Activated CD4-positive, alpha-beta T cell treated with anti-CD3 and anti-CD28 coated beads, Interleukin-2, Interleukin-6, amounts not matched to agents 100 ng/mL and 50 ng/mL, durations not matched to agents 16 hours and 8 hours (primary cell): Measurements from ENCODE around the gene PITRM1.

ENCODE experiments used
- DNase-seq: peaks from one replicate; pipeline ENCODE4 v3.0.0-alpha.2; 2020

PITRM1 gene

GRCh38 chr10:3137958-3138726 lies 34.4 kb downstream of the PITRM1 start:
- DNase-seq = no peak

- DNase-seq = no peak
Observed at GRCh38 chr10:3136763-3137611, 35.6 kb downstream of the PITRM1 start.

- no peak for DNase-seq
Observed at GRCh38 chr10:3136336-3136735, 36.2 kb downstream of the PITRM1 start.

GRCh38 chr10:3135006-3135405 lies 37.6 kb downstream of the PITRM1 start:
- DNase-seq = no peak

GRCh38 chr10:3133948-3134347 lies 38.6 kb downstream of the PITRM1 start:
- DNase-seq = no peak

- no peak for DNase-seq
Observed at GRCh38 chr10:3132036-3133025, 40.3 kb downstream of the PITRM1 start.

GRCh38 chr10:3131098-3131497 lies 41.5 kb downstream of the PITRM1 start:
- DNase-seq = no peak

GRCh38 chr10:3129581-3130340 lies 42.8 kb downstream of the PITRM1 start:
- DNase-seq = no peak

- no peak for DNase-seq
Observed at GRCh38 chr10:3128379-3129130, 44.0 kb downstream of the PITRM1 start.

GRCh38 chr10:3127921-3128320 lies 44.7 kb downstream of the PITRM1 start:
- DNase-seq = no peak

GRCh38 chr10:3126741-3127346 lies 45.7 kb downstream of the PITRM1 start:
- DNase-seq = no peak

- DNase-seq = no peak
Observed at GRCh38 chr10:3126249-3126648, 46.3 kb downstream of the PITRM1 start.

- DNase-seq = no peak
Observed at GRCh38 chr10:3125527-3126170, 46.9 kb downstream of the PITRM1 start.

- no peak for DNase-seq
Observed at GRCh38 chr10:3124412-3125175, 48.0 kb downstream of the PITRM1 start.

GRCh38 chr10:3123571-3124411 lies 48.8 kb downstream of the PITRM1 start:
- DNase-seq = no peak

- DNase-seq = no peak
Observed at GRCh38 chr10:3122486-3123205, 49.9 kb downstream of the PITRM1 start.

- DNase-seq = no peak
Observed at GRCh38 chr10:3122034-3122433, 50.5 kb downstream of the PITRM1 start.
